HG03378 (cell line): ENCODE data around the gene DRGX.

Experiments
- ATAC-seq: cut with Tn5 transposase; IDR thresholded peaks from one replicate; pipeline ENCODE4 v1.9.1; 2021; ENCODE audit warnings: mild to moderate bottlenecking, moderate library complexity; ENCODE audit not compliant: unreplicated experiment

DRGX gene

GRCh38 chr10:49395741-49396665, at the start of gene DRGX:
TSS of gene DRGX (minus strand) at chr10:49396089. CDS start at chr10:49395440, 649 bp downstream.
- ATAC-seq, result no peak

GRCh38 chr10:49444349-49444748, 48.5 kb upstream of the DRGX start:
- no peak for ATAC-seq

- ATAC-seq, result no peak
Observed at GRCh38 chr10:49442863-49443262, 47.0 kb upstream of the DRGX start.

GRCh38 chr10:49441488-49442476, 45.9 kb upstream of the DRGX start:
- ATAC-seq, result no peak

GRCh38 chr10:49435225-49435624, 39.3 kb upstream of the DRGX start:
- no peak for ATAC-seq

- no peak for ATAC-seq
Observed at GRCh38 chr10:49433069-49433468, 37.2 kb upstream of the DRGX start.

- ATAC-seq, result no peak
Observed at GRCh38 chr10:49431426-49431825, 35.5 kb upstream of the DRGX start.

GRCh38 chr10:49429458-49429857, 33.6 kb upstream of the DRGX start:
- no peak for ATAC-seq

GRCh38 chr10:49426490-49427360, 30.8 kb upstream of the DRGX start:
- no peak for ATAC-seq

GRCh38 chr10:49419005-49419404, 23.1 kb upstream of the DRGX start:
- ATAC-seq, result no peak

- no peak for ATAC-seq
Observed at GRCh38 chr10:49418328-49418727, 22.4 kb upstream of the DRGX start.

GRCh38 chr10:49418053-49418326, 22.1 kb upstream of the DRGX start:
- no peak for ATAC-seq

GRCh38 chr10:49417311-49418052, 21.6 kb upstream of the DRGX start:
- ATAC-seq, result no peak

GRCh38 chr10:49415846-49416245, 20.0 kb upstream of the DRGX start:
- no peak for ATAC-seq

- no peak for ATAC-seq
Observed at GRCh38 chr10:49415109-49415508, 19.2 kb upstream of the DRGX start.

- ATAC-seq, result no peak
Observed at GRCh38 chr10:49414496-49414895, 18.6 kb upstream of the DRGX start.

GRCh38 chr10:49412571-49412970, 16.7 kb upstream of the DRGX start:
- no peak for ATAC-seq

- no peak for ATAC-seq
Observed at GRCh38 chr10:49410365-49411074, 14.6 kb upstream of the DRGX start.

GRCh38 chr10:49409755-49410154, 13.9 kb upstream of the DRGX start:
- no peak for ATAC-seq
